Neural cell (in vitro differentiated cells): ENCODE results near the gene NPR3.

Source experiments
- EP300 ChIP-seq: fragments of 450-650 bp; conservative IDR thresholded peaks from 2 replicates; pipeline ENCODE4 v1.6.1; 2014; ENCODE audit warnings: antibody characterized with exemption, mild to moderate bottlenecking, moderate library complexity; ENCODE audit not compliant: poor library complexity, severe bottlenecking
- EZH2 ChIP-seq: fragments of 200-600, 300-800 bp; shearing (Covaris generic), sonication (generic); IDR thresholded peaks from 2 replicates; pipeline ENCODE4 v1.6.1; 2014; ENCODE audit warnings: antibody characterized with exemption, low read length, borderline replicate concordance, mild to moderate bottlenecking; ENCODE audit not compliant: insufficient read depth, poor library complexity, severe bottlenecking

DNA sequence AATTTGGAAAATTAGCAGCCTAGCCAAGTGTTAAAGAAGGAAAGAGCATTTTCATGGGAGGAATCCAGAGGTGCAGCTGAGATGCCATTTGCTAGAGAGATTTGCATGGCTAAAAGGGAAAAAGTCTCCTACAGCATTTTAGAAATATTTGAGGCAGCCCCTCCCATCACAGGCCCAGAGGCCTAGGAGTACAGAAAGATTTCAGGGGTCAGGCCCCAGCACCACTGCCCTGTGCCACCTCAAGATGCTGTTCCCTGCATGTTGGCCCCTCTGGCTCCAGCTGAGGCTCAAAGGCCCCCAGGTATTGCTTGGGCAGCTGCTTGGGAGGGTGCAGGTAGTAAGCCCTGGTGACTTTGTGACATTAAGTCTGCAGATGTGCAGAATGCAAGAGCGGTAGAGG is 26.9 kb upstream of the NPR3 start:
- TF ChIP-seq EP300 (no peak), EZH2 (no peak)
